ENCODE results near the gene IPO11. TPM values are rescaled to one million over a fixed set of nuclear protein-coding genes. Genes with fewer than 3 reads are reported as not detected.

IPO11 gene
- total RNA-seq, 1 experiment from 2014 or later: 16.1 TPM

- TF ChIP-seq, protein P1, sequence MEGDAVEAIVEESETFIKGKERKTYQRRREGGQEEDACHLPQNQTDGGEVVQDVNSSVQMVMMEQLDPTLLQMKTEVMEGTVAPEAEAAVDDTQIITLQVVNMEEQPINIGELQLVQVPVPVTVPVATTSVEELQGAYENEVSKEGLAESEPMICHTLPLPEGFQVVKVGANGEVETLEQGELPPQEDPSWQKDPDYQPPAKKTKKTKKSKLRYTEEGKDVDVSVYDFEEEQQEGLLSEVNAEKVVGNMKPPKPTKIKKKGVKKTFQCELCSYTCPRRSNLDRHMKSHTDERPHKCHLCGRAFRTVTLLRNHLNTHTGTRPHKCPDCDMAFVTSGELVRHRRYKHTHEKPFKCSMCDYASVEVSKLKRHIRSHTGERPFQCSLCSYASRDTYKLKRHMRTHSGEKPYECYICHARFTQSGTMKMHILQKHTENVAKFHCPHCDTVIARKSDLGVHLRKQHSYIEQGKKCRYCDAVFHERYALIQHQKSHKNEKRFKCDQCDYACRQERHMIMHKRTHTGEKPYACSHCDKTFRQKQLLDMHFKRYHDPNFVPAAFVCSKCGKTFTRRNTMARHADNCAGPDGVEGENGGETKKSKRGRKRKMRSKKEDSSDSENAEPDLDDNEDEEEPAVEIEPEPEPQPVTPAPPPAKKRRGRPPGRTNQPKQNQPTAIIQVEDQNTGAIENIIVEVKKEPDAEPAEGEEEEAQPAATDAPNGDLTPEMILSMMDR (conservative IDR thresholded peaks at IDR 0.05; ENCODE audit: low read depth, low read length): no peak
- no peak for TF ChIP-seq EZH2 (IDR thresholded peaks at IDR 0.05; ENCODE audit: low read length, unreplicated experiment)
- no peak for TF ChIP-seq EZH2phosphoT487 (IDR thresholded peaks at IDR 0.05; ENCODE audit: borderline replicate concordance, low read length)
- no peaks in the 10 kb centered on the region for H3K27me3 ChIP-seq (ENCODE audit: low read length)
Observed at GRCh38 chr5:62432621-62433064, 20.1 kb downstream of the IPO11 start.

GRCh38 chr5:62448528-62448927 lies 36.0 kb downstream of the IPO11 start:
- H3K4me2 ChIP-seq (ENCODE audit: low read length): no peak overlapping the region
- no peaks in the 10 kb centered on the region for H3F3A ChIP-seq (ENCODE audit: low read length, unreplicated experiment)
- H3K9ac ChIP-seq (ENCODE audit: low read length): no peak overlapping the region
- H4K20me1 ChIP-seq (ENCODE audit: low read length): no peaks in the 10 kb centered on the region
- ChIA-PET POLR2A (ENCODE audit: unreplicated experiment) (interaction anchor here (0.7 kb wide), 1 partner anchor 45 kb away, joined by 11 read pairs; the partner anchor contains the start of gene DIMT1), CTCF (no interaction called here)
- BruUV-seq (replicated peaks): no TSS peak
- no peaks in the 10 kb centered on the region for H3K9me2 ChIP-seq (replicated peaks; ENCODE audit: low read length)
- H3K36me3 ChIP-seq (ENCODE audit: low read depth, low read length): peaks cover 21% of the 10 kb centered on the region
- ATAC-seq (no peak), DNase-seq (no peak)
- no peaks in the 10 kb centered on the region for H3K27me3 ChIP-seq (ENCODE audit: low read length)
- intact Hi-C loops (cut with micrococcal nuclease): no loop called here
- no peak overlapping the region for H3K27ac ChIP-seq (ENCODE audit: low read length)
- TF ChIP-seq, protein P1 (conservative IDR thresholded peaks at IDR 0.05; ENCODE audit: low read depth, low read length): no peak
- no peak for TF ChIP-seq EZH2phosphoT487 (IDR thresholded peaks at IDR 0.05; ENCODE audit: borderline replicate concordance, low read length)
- peaks cover 3% of the 10 kb centered on the region; the same call in 1 of the 2 replicates for H3K79me2 ChIP-seq (ENCODE audit: low read length)
- no peak overlapping the region for H2AFZ ChIP-seq (ENCODE audit: low read length)
- no peaks in the 10 kb centered on the region for H3K4me1 ChIP-seq (ENCODE audit: insufficient read depth, low read length)
- H3K4me3 ChIP-seq (ENCODE audit: low read length): no peak overlapping the region
- no peaks in the 10 kb centered on the region for H3K9me3 ChIP-seq (ENCODE audit: low read length)

More at GRCh38 chr5:62432621-62433064, 20.1 kb downstream of the IPO11 start:
- Histone ChIP-seq H2AFZ (ENCODE audit: low read length) (no peak overlapping the region), H3K4me2 (ENCODE audit: low read length) (no peak overlapping the region), H3K9me2 (replicated peaks; ENCODE audit: low read length) (no peaks in the 10 kb centered on the region), H3K4me3 (ENCODE audit: low read length) (no peak overlapping the region), H3K9me3 (ENCODE audit: low read length) (no peaks in the 10 kb centered on the region), H3K9ac (ENCODE audit: low read length) (no peak overlapping the region), H3K36me3 (ENCODE audit: low read depth, low read length) (no peaks in the 10 kb centered on the region), H3K4me1 (ENCODE audit: insufficient read depth, low read length) (no peaks in the 10 kb centered on the region), H4K20me1 (ENCODE audit: low read length) (0 out of 2 replicates have a peak, but pooled peaks cover 2% of the 10 kb centered on the region), H3K79me2 (ENCODE audit: low read length) (peaks cover 82% of the 10 kb centered on the region), H3F3A (ENCODE audit: low read length, unreplicated experiment) (no peaks in the 10 kb centered on the region), H3K27ac (ENCODE audit: low read length) (no peak overlapping the region)
- DNase-seq: no peak
- ChIA-PET POLR2A (ENCODE audit: unreplicated experiment) (no interaction called here), CTCF (no interaction called here)
- ATAC-seq: no peak
- BruUV-seq (replicated peaks): no TSS peak
- intact Hi-C loops (cut with micrococcal nuclease): no loop called here

DNA sequence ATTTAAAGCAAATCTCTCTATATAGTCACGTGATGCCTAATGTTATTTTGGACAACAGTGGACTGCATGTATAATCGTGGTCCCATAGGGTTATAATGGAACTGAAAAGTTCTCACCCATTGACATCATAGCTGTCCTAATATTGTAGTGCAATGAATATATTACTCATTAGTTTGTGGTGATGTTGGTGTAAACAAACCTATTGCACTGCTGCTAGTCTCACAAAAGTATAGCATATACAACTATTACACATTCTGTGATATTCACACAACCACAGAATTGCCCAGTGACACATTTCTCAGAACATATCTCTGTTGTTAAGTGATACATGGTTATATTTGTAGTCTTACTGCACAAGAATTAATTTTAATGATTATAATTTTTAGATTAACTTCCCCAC lies 37.7 kb downstream of the IPO11 start:
- H3F3A ChIP-seq (ENCODE audit: low read length, unreplicated experiment): no peaks in the 10 kb centered on the region
- ChIA-PET CTCF (no interaction called here), POLR2A (ENCODE audit: unreplicated experiment) (no interaction called here)
- H3K4me2 ChIP-seq (ENCODE audit: low read length): no peak overlapping the region
- ATAC-seq (no peak), DNase-seq (no peak)
- no peak overlapping the region for H2AFZ ChIP-seq (ENCODE audit: low read length)
- no peaks in the 10 kb centered on the region for H4K20me1 ChIP-seq (ENCODE audit: low read length)
- peaks cover 19% of the 10 kb centered on the region for H3K36me3 ChIP-seq (ENCODE audit: low read depth, low read length)
- H3K4me1 ChIP-seq (ENCODE audit: insufficient read depth, low read length): no peaks in the 10 kb centered on the region
- no peak for TF ChIP-seq EZH2phosphoT487 (IDR thresholded peaks at IDR 0.05; ENCODE audit: borderline replicate concordance, low read length)
- TF ChIP-seq, protein P1 (conservative IDR thresholded peaks at IDR 0.05; ENCODE audit: low read depth, low read length): no peak
- TF ChIP-seq EZH2 (IDR thresholded peaks at IDR 0.05; ENCODE audit: low read length, unreplicated experiment): no peak
- intact Hi-C loops (cut with micrococcal nuclease): no loop called here
- no peaks in the 10 kb centered on the region for H3K79me2 ChIP-seq (ENCODE audit: low read length)
- H3K9me2 ChIP-seq (replicated peaks; ENCODE audit: low read length): no peaks in the 10 kb centered on the region
- H3K9me3 ChIP-seq (ENCODE audit: low read length): no peaks in the 10 kb centered on the region
- no peaks in the 10 kb centered on the region for H3K27me3 ChIP-seq (ENCODE audit: low read length)
- BruUV-seq (replicated peaks): no TSS peak
- H3K27ac ChIP-seq (ENCODE audit: low read length): no peak overlapping the region
- H3K4me3 ChIP-seq (ENCODE audit: low read length): no peak overlapping the region
- no peak overlapping the region for H3K9ac ChIP-seq (ENCODE audit: low read length)
